OCI-LY1 (cell line): ENCODE measurements around the gene INPP5A.

Experiments used
- EZH2 ChIP-seq: fragments of 200-600 bp; sonication (generic), shearing (Covaris generic); IDR thresholded peaks from 2 replicates; pipeline ENCODE4 v1.8.0; 2017; ENCODE audit warnings: borderline replicate concordance, mixed run types, mild to moderate bottlenecking, antibody characterized with exemption, low read length, moderate library complexity, mixed read lengths
- TF ChIP-seq, protein P1 (sequence below): fragments of 200-600 bp; sonication (generic), shearing (Covaris generic); IDR thresholded peaks from 2 replicates; pipeline ENCODE4 v1.5.1; 2017; ENCODE audit warnings: mild to moderate bottlenecking, antibody characterized with exemption, low read length, moderate library complexity, mixed read lengths

GRCh38 chr10:132754071-132754470, 216.5 kb downstream of the INPP5A start:
- TF ChIP-seq, protein P1, sequence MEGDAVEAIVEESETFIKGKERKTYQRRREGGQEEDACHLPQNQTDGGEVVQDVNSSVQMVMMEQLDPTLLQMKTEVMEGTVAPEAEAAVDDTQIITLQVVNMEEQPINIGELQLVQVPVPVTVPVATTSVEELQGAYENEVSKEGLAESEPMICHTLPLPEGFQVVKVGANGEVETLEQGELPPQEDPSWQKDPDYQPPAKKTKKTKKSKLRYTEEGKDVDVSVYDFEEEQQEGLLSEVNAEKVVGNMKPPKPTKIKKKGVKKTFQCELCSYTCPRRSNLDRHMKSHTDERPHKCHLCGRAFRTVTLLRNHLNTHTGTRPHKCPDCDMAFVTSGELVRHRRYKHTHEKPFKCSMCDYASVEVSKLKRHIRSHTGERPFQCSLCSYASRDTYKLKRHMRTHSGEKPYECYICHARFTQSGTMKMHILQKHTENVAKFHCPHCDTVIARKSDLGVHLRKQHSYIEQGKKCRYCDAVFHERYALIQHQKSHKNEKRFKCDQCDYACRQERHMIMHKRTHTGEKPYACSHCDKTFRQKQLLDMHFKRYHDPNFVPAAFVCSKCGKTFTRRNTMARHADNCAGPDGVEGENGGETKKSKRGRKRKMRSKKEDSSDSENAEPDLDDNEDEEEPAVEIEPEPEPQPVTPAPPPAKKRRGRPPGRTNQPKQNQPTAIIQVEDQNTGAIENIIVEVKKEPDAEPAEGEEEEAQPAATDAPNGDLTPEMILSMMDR = no peak
- TF ChIP-seq EZH2 = no peak
